ENCODE results near the gene CCDC167. TPM values are rescaled to one million over a fixed set of nuclear protein-coding genes. Genes with fewer than 3 reads are reported as not detected.

CCDC167 gene
- total and polyA plus RNA-seq, 2 donors (not counting 1 experiment from before 2014, with no cell fraction given), result 11.1 to 60.1 TPM

- Histone ChIP-seq H3K27ac (ENCODE audit: low read length in 2 of 2) (no peak overlapping the region), H3K27me3 (replicated peaks in 1 of 4; ENCODE audit: control extremely low read depth in 1 of 4, control insufficient read depth in 3 of 4, insufficient read depth in 4 of 4, low read length in 3 of 4) (peaks cover 0 to 12% (median 2%) of the 10 kb centered on the region in 4 experiments), H3K9me3 (ENCODE audit: control extremely low read depth in 1 of 3, control insufficient read depth in 2 of 3, insufficient read depth in 1 of 3, low read length in 2 of 3) (peaks cover 0 to 3% (median 0%) of the 10 kb centered on the region in 3 donors), H3K4me3 (ENCODE audit: control extremely low read depth in 1 of 5, extremely low read depth in 1 of 5, insufficient read depth in 1 of 5, low read depth in 2 of 5, low read length in 4 of 5) (no peak overlapping the region), H3K4me2 (replicated peaks; ENCODE audit: low read depth, low read length, poor library complexity, severe bottlenecking) (no peak overlapping the region), H3K79me2 (ENCODE audit: control insufficient read depth, insufficient read depth, low read length) (no peaks in the 10 kb centered on the region), H3K9ac (ENCODE audit: low read length) (no peak overlapping the region), H4K20me1 (ENCODE audit: control insufficient read depth, insufficient read depth, low read length, poor library complexity, severe bottlenecking) (no peaks in the 10 kb centered on the region), H3K36me3 (replicated peaks in 1 of 2; ENCODE audit: control extremely low read depth in 1 of 2, control insufficient read depth in 1 of 2, extremely low read depth in 1 of 2, insufficient read depth in 2 of 2, low read length in 1 of 2) (no peaks in the 10 kb centered on the region), H2AFZ (ENCODE audit: insufficient read depth, low read depth, low read length, poor library complexity, severe bottlenecking) (no peak overlapping the region), H3K4me1 (ENCODE audit: control insufficient read depth in 2 of 2, insufficient read depth in 2 of 2, low read length in 2 of 2) (peaks cover 9 to 21% of the 10 kb centered on the region in 2 donors)
- intact Hi-C loops (cut with micrococcal nuclease), result no loop called here
- CTCF ChIA-PET, result interaction anchor here (0.7 to 1.5 kb wide), 4 partner anchors 12 to 54 kb away, joined by 3 to 4 read pairs (median 3); no protein-coding TSS in a partner anchor
- DNase-seq (no peak), ATAC-seq (ENCODE audit: low read depth) (no peak)
- H3K9me3 Mint-ChIP-seq (ENCODE audit: insufficient read depth), result no peaks in the 10 kb centered on the region
- TF ChIP-seq EZH2 (IDR thresholded peaks at IDR 0.05; ENCODE audit: borderline replicate concordance, insufficient read depth, low read depth, low read length, poor library complexity, severe bottlenecking) (no peak), CTCF (IDR thresholded peaks at IDR 0.05) (no peak)
- WGBS (ENCODE audit: insufficient coverage), result 70% methylated on average over 6 of the region's 12 CpGs
- no peak overlapping the region for H3K4me3 Mint-ChIP-seq
- no peak overlapping the region for H3K27ac Mint-ChIP-seq
- H3K4me1 Mint-ChIP-seq, result peaks cover 13% of the 10 kb centered on the region
- POLR2A ChIA-PET, result no interaction called here
- H3K27me3 Mint-ChIP-seq, result peaks cover 28% of the 10 kb centered on the region
Observed at GRCh38 chr6:37525460-37526357, 26.0 kb upstream of the CCDC167 start.

DNA sequence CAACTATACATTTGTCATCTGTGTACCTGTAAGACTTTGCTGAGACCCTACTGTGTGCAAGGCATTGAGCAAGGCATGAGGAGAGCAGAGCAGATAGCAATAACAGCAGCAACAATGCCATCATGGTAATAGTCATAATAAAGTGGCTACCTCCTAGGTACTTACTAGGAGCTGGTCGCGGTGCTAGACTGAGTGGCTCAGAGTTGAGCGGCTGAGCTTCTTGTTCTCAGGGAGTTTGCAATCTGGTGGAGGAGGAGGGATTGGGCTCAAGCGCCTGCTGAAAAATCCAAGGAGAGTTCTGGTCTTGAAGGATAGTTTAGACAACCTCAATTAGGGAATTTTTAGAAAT, 25.3 kb upstream of the CCDC167 start:
- no peak for DNase-seq
- Histone ChIP-seq H3K9me3 (ENCODE audit: control extremely low read depth in 1 of 3, control insufficient read depth in 2 of 3, insufficient read depth in 1 of 3, low read length in 2 of 3) (peaks cover 0 to 3% (median 0%) of the 10 kb centered on the region in 3 donors), H4K20me1 (ENCODE audit: control insufficient read depth, insufficient read depth, low read length, poor library complexity, severe bottlenecking) (no peaks in the 10 kb centered on the region), H3K27me3 (replicated peaks in 1 of 4; ENCODE audit: control extremely low read depth in 1 of 4, control insufficient read depth in 3 of 4, insufficient read depth in 4 of 4, low read length in 3 of 4) (peaks cover 0 to 11% (median under 1%) of the 10 kb centered on the region in 4 experiments), H3K4me3 (ENCODE audit: control extremely low read depth in 1 of 5, extremely low read depth in 1 of 5, insufficient read depth in 1 of 5, low read depth in 2 of 5, low read length in 4 of 5) (no peak overlapping the region), H3K79me2 (ENCODE audit: control insufficient read depth, insufficient read depth, low read length) (no peaks in the 10 kb centered on the region), H3K9ac (ENCODE audit: low read length) (no peak overlapping the region), H3K4me2 (replicated peaks; ENCODE audit: low read depth, low read length, poor library complexity, severe bottlenecking) (no peak overlapping the region), H3K4me1 (ENCODE audit: control insufficient read depth in 2 of 2, insufficient read depth in 2 of 2, low read length in 2 of 2) (peaks cover 9 to 21% of the 10 kb centered on the region in 2 donors), H3K27ac (ENCODE audit: low read length in 2 of 2) (no peak overlapping the region), H3K36me3 (replicated peaks in 1 of 2; ENCODE audit: control extremely low read depth in 1 of 2, control insufficient read depth in 1 of 2, extremely low read depth in 1 of 2, insufficient read depth in 2 of 2, low read length in 1 of 2) (no peaks in the 10 kb centered on the region), H2AFZ (ENCODE audit: insufficient read depth, low read depth, low read length, poor library complexity, severe bottlenecking) (no peak overlapping the region)
- TF ChIP-seq EZH2 (IDR thresholded peaks at IDR 0.05; ENCODE audit: borderline replicate concordance, insufficient read depth, low read depth, low read length, poor library complexity, severe bottlenecking) (no peak), CTCF (IDR thresholded peaks at IDR 0.05) (no peak)
- H3K9me3 Mint-ChIP-seq (ENCODE audit: insufficient read depth), result no peaks in the 10 kb centered on the region
- ChIA-PET CTCF (interaction anchor here (0.7 to 1.0 kb wide), 2 partner anchors 42 to 54 kb away, joined by 3 read pairs; no protein-coding TSS in a partner anchor), POLR2A (no interaction called here)
- H3K27ac Mint-ChIP-seq, result no peak overlapping the region
- H3K4me3 Mint-ChIP-seq, result no peak overlapping the region
- ATAC-seq (ENCODE audit: low read depth), result no peak
- intact Hi-C loops (cut with micrococcal nuclease), result no loop called here
- peaks cover 27% of the 10 kb centered on the region for H3K27me3 Mint-ChIP-seq
- peaks cover 13% of the 10 kb centered on the region for H3K4me1 Mint-ChIP-seq
- WGBS (ENCODE audit: insufficient coverage), result 97% methylated on average over 4 of the region's 4 CpGs

Measured in B cell (primary cell).